ENCODE measurements around the gene SYTL1.

The SYTL1 gene

DNA sequence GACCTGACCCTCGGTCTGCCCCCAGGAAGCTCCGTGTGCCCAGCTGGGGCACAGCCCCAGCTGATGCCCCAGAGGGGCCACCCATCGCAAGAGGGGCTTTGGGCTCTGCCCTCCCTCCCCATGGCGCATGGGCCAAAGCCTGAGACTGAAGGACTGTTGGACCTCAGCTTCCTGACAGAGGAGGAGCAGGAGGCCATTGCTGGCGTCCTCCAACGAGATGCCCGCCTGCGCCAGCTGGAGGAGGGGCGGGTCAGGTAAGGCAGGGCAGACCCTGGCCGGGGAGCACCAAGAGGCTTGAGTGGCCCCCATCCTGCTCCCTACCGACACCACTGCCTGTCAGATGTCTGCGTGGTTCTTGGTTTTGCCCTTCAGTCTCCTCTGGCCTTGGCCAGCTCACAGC, 3.5 kb downstream of the SYTL1 start:
- no peak overlapping the region for H3K4me3 ChIP-seq (ENCODE audit: insufficient read depth, low read depth, low read length, poor library complexity, severe bottlenecking)
- H3K27ac ChIP-seq (ENCODE audit: insufficient read depth, low read length, poor library complexity, severe bottlenecking), result peak overlapping the region; percentile 8
- no peak for DNase-seq
- no peaks in the 10 kb centered on the region for H3K27me3 ChIP-seq (replicated peaks; ENCODE audit: control insufficient read depth, insufficient read depth, low read length, poor library complexity, severe bottlenecking)
- peaks cover 32% of the 10 kb centered on the region for H3K4me1 ChIP-seq (ENCODE audit: control insufficient read depth, insufficient read depth, low read length, poor library complexity, severe bottlenecking)
- H3K36me3 ChIP-seq (ENCODE audit: control insufficient read depth, insufficient read depth, low read length), result peaks cover 27% of the 10 kb centered on the region
- H3K9me3 ChIP-seq (ENCODE audit: control insufficient read depth, low read length), result no peaks in the 10 kb centered on the region

- no peak overlapping the region for H3K4me3 ChIP-seq (ENCODE audit: insufficient read depth, low read depth, low read length, poor library complexity, severe bottlenecking)
- peaks cover 24% of the 10 kb centered on the region for H3K4me1 ChIP-seq (ENCODE audit: control insufficient read depth, insufficient read depth, low read length, poor library complexity, severe bottlenecking)
- no peak for DNase-seq
- H3K9me3 ChIP-seq (ENCODE audit: control insufficient read depth, low read length), result no peaks in the 10 kb centered on the region
- no peak overlapping the region for H3K27ac ChIP-seq (ENCODE audit: insufficient read depth, low read length, poor library complexity, severe bottlenecking)
- H3K27me3 ChIP-seq (replicated peaks; ENCODE audit: control insufficient read depth, insufficient read depth, low read length, poor library complexity, severe bottlenecking), result no peaks in the 10 kb centered on the region
- peaks cover 38% of the 10 kb centered on the region for H3K36me3 ChIP-seq (ENCODE audit: control insufficient read depth, insufficient read depth, low read length)
Measured at GRCh38 chr1:27346357-27346756, 4.5 kb downstream of the SYTL1 start.

DNA sequence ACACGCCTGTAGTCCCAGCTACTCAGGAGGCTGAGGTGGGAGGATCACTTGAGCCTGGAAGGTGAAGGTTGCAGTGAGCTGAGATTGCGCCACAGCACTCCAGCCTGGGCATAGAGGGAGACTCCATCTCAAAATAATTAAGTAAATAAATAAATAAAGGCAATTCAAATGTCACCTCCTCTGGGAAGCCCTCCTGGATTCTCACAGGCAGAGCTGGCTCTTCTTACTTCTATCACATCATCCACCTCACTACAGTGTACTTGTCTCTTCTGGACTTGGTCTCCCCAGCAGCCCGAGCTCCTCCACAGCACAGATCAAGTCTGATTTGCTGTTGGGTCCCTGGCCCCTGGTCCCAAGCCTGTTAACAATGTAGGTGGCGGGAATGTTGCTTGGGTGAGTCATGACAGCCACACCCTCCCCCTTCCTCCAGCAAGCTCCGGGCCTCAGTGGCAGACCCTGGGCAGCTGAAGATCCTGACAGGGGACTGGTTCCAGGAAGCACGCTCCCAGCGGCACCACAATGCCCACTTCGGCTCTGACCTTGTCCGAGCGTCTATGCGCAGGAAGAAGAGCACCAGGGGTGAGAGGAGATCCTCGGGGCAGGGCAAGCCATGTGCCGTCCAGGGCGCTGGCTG, 5.3 kb downstream of the SYTL1 start:
- H3K9me3 ChIP-seq (ENCODE audit: control insufficient read depth, low read length), result no peaks in the 10 kb centered on the region
- no peak overlapping the region for H3K27ac ChIP-seq (ENCODE audit: insufficient read depth, low read length, poor library complexity, severe bottlenecking)
- peaks cover 18% of the 10 kb centered on the region for H3K4me1 ChIP-seq (ENCODE audit: control insufficient read depth, insufficient read depth, low read length, poor library complexity, severe bottlenecking)
- H3K27me3 ChIP-seq (replicated peaks; ENCODE audit: control insufficient read depth, insufficient read depth, low read length, poor library complexity, severe bottlenecking), result no peaks in the 10 kb centered on the region
- no peak overlapping the region for H3K4me3 ChIP-seq (ENCODE audit: insufficient read depth, low read depth, low read length, poor library complexity, severe bottlenecking)
- peaks cover 42% of the 10 kb centered on the region for H3K36me3 ChIP-seq (ENCODE audit: control insufficient read depth, insufficient read depth, low read length)
- no peak for DNase-seq

GRCh38 chr1:27348861-27349783, 7.3 kb downstream of the SYTL1 start:
- no peak for DNase-seq
- Histone ChIP-seq H3K9me3 (ENCODE audit: control insufficient read depth, low read length) (no peaks in the 10 kb centered on the region), H3K27ac (ENCODE audit: insufficient read depth, low read length, poor library complexity, severe bottlenecking) (peak overlapping the region; percentile 48), H3K27me3 (replicated peaks; ENCODE audit: control insufficient read depth, insufficient read depth, low read length, poor library complexity, severe bottlenecking) (no peaks in the 10 kb centered on the region), H3K4me3 (ENCODE audit: insufficient read depth, low read depth, low read length, poor library complexity, severe bottlenecking) (peak overlapping the region; percentile 12), H3K36me3 (ENCODE audit: control insufficient read depth, insufficient read depth, low read length) (peaks cover 52% of the 10 kb centered on the region), H3K4me1 (ENCODE audit: control insufficient read depth, insufficient read depth, low read length, poor library complexity, severe bottlenecking) (peaks cover 9% of the 10 kb centered on the region)

GRCh38 chr1:27349784-27350662, 8.2 kb downstream of the SYTL1 start:
- Histone ChIP-seq H3K9me3 (ENCODE audit: control insufficient read depth, low read length) (no peaks in the 10 kb centered on the region), H3K27me3 (replicated peaks; ENCODE audit: control insufficient read depth, insufficient read depth, low read length, poor library complexity, severe bottlenecking) (no peaks in the 10 kb centered on the region), H3K27ac (ENCODE audit: insufficient read depth, low read length, poor library complexity, severe bottlenecking) (no peak overlapping the region), H3K4me1 (ENCODE audit: control insufficient read depth, insufficient read depth, low read length, poor library complexity, severe bottlenecking) (peaks cover 4% of the 10 kb centered on the region), H3K36me3 (ENCODE audit: control insufficient read depth, insufficient read depth, low read length) (peaks cover 52% of the 10 kb centered on the region), H3K4me3 (ENCODE audit: insufficient read depth, low read depth, low read length, poor library complexity, severe bottlenecking) (peak overlapping the region; percentile 12)
- DNase-seq, result no peak

GRCh38 chr1:27350663-27351540, 9.1 kb downstream of the SYTL1 start:
- Histone ChIP-seq H3K27me3 (replicated peaks; ENCODE audit: control insufficient read depth, insufficient read depth, low read length, poor library complexity, severe bottlenecking) (no peaks in the 10 kb centered on the region), H3K4me3 (ENCODE audit: insufficient read depth, low read depth, low read length, poor library complexity, severe bottlenecking) (no peak overlapping the region), H3K4me1 (ENCODE audit: control insufficient read depth, insufficient read depth, low read length, poor library complexity, severe bottlenecking) (peaks cover 1% of the 10 kb centered on the region), H3K36me3 (ENCODE audit: control insufficient read depth, insufficient read depth, low read length) (peaks cover 52% of the 10 kb centered on the region), H3K9me3 (ENCODE audit: control insufficient read depth, low read length) (no peaks in the 10 kb centered on the region), H3K27ac (ENCODE audit: insufficient read depth, low read length, poor library complexity, severe bottlenecking) (no peak overlapping the region)
- no peak for DNase-seq

GRCh38 chr1:27351541-27352107, 9.8 kb downstream of the SYTL1 start:
- Histone ChIP-seq H3K36me3 (ENCODE audit: control insufficient read depth, insufficient read depth, low read length) (peaks cover 46% of the 10 kb centered on the region), H3K27ac (ENCODE audit: insufficient read depth, low read length, poor library complexity, severe bottlenecking) (no peak overlapping the region), H3K4me1 (ENCODE audit: control insufficient read depth, insufficient read depth, low read length, poor library complexity, severe bottlenecking) (peaks cover 8% of the 10 kb centered on the region), H3K27me3 (replicated peaks; ENCODE audit: control insufficient read depth, insufficient read depth, low read length, poor library complexity, severe bottlenecking) (no peaks in the 10 kb centered on the region), H3K9me3 (ENCODE audit: control insufficient read depth, low read length) (no peaks in the 10 kb centered on the region), H3K4me3 (ENCODE audit: insufficient read depth, low read depth, low read length, poor library complexity, severe bottlenecking) (no peak overlapping the region)
- DNase-seq, result no peak

GRCh38 chr1:27353166-27353565, 11.3 kb downstream of the SYTL1 start:
- Histone ChIP-seq H3K36me3 (ENCODE audit: control insufficient read depth, insufficient read depth, low read length) (peaks cover 36% of the 10 kb centered on the region), H3K9me3 (ENCODE audit: control insufficient read depth, low read length) (no peaks in the 10 kb centered on the region), H3K27ac (ENCODE audit: insufficient read depth, low read length, poor library complexity, severe bottlenecking) (no peak overlapping the region), H3K4me1 (ENCODE audit: control insufficient read depth, insufficient read depth, low read length, poor library complexity, severe bottlenecking) (peaks cover 24% of the 10 kb centered on the region), H3K27me3 (replicated peaks; ENCODE audit: control insufficient read depth, insufficient read depth, low read length, poor library complexity, severe bottlenecking) (no peaks in the 10 kb centered on the region), H3K4me3 (ENCODE audit: insufficient read depth, low read depth, low read length, poor library complexity, severe bottlenecking) (no peak overlapping the region)
- DNase-seq, result no peak

DNA sequence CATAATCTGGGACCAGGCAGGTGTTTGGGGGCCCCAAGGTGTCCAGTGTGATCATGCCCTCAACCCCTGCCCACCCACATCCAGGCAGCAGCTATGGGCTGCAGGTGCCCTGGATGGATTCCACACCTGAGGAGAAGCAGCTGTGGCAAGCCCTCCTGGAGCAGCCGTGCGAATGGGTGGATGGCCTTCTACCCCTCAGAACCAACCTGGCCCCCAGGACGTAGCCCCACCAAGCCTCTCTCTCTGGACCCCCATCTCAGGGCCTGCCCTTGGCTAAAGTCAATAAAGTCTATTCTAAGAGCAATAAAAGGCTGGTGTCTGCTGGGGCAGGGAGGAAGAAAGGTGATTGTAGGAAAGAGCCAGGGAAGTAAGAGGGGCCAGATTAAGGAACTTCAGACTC, 11.8 kb downstream of the SYTL1 start:
- H3K9me3 ChIP-seq (ENCODE audit: control insufficient read depth, low read length), result no peaks in the 10 kb centered on the region
- no peak overlapping the region for H3K4me3 ChIP-seq (ENCODE audit: insufficient read depth, low read depth, low read length, poor library complexity, severe bottlenecking)
- DNase-seq, result no peak
- peaks cover 24% of the 10 kb centered on the region for H3K4me1 ChIP-seq (ENCODE audit: control insufficient read depth, insufficient read depth, low read length, poor library complexity, severe bottlenecking)
- H3K27me3 ChIP-seq (replicated peaks; ENCODE audit: control insufficient read depth, insufficient read depth, low read length, poor library complexity, severe bottlenecking), result no peaks in the 10 kb centered on the region
- peaks cover 36% of the 10 kb centered on the region for H3K36me3 ChIP-seq (ENCODE audit: control insufficient read depth, insufficient read depth, low read length)
- no peak overlapping the region for H3K27ac ChIP-seq (ENCODE audit: insufficient read depth, low read length, poor library complexity, severe bottlenecking)

All from effector memory CD4-positive, alpha-beta T cell (primary cell).